SJSA1 (cell line): Measurements from ENCODE around the gene EFL1. TPM values are rescaled to one million over a fixed set of nuclear protein-coding genes. Genes with fewer than 3 reads are reported as not detected.
"Not testable (repeated sequence)": the region's sequence is repeated elsewhere in the genome, so short reads cannot be mapped to it uniquely, and the experiment has no call there.

Source experiments
- DNase-seq, 2 experiments: peaks; one replicate each; pipeline ENCODE4 v3.0.0-alpha.2; 2015 to 2020; ENCODE audit warnings: low spot score in 2 of 2, low read depth in 1 of 2
- H3K27ac ChIP-seq: fragments of 250-450 bp; sonication (Bioruptor Pico); 2 replicates; pipeline ENCODE4 v1.5.1; 2020; ENCODE audit warnings: mild to moderate bottlenecking, moderate library complexity
- H3K27me3 ChIP-seq: fragments of 250-450 bp; sonication (Bioruptor Pico); replicated peaks from 2 replicates; pipeline ENCODE4 v1.5.1; 2020; ENCODE audit warnings: mild to moderate bottlenecking, moderate library complexity
- H3K36me3 ChIP-seq: fragments of 250-450 bp; sonication (Bioruptor Pico); 2 replicates; pipeline ENCODE4 v1.5.1; 2020; ENCODE audit warnings: mild to moderate bottlenecking
- H3K4me1 ChIP-seq: fragments of 250-450 bp; sonication (Bioruptor Pico); replicated peaks from 2 replicates; pipeline ENCODE4 v1.6.1; 2021; ENCODE audit warnings: mild to moderate bottlenecking
- H3K4me3 ChIP-seq: fragments of 250-450 bp; sonication (Bioruptor Pico); 2 replicates; pipeline ENCODE4 v1.5.1; 2020; ENCODE audit warnings: mild to moderate bottlenecking
- H3K9me3 ChIP-seq: fragments of 250-450 bp; sonication (Bioruptor Pico); replicated peaks from 2 replicates; pipeline ENCODE4 v1.5.1; 2020; ENCODE audit warnings: mild to moderate bottlenecking
- total RNA-seq: library from RNA; depleted of rRNA; stranded (reverse); fragments of >200 nt; shearing (Covaris generic); gene quantifications from 2 replicates; pipeline ENCODE4 v1.2.3, GENCODE V29; 2014

The EFL1 gene
- total RNA-seq, 1 experiment from 2014 or later: 15.1 TPM

GRCh38 chr15:82210066-82210597 lies 52.4 kb downstream of the EFL1 start:
- not testable (repeated sequence) for H3K27me3 ChIP-seq, H3K36me3 ChIP-seq, H3K4me1 ChIP-seq, H3K9me3 ChIP-seq, H3K4me3 ChIP-seq, H3K27ac ChIP-seq
- DNase-seq: peak in 1 of 2 experiments; percentile 10

DNA sequence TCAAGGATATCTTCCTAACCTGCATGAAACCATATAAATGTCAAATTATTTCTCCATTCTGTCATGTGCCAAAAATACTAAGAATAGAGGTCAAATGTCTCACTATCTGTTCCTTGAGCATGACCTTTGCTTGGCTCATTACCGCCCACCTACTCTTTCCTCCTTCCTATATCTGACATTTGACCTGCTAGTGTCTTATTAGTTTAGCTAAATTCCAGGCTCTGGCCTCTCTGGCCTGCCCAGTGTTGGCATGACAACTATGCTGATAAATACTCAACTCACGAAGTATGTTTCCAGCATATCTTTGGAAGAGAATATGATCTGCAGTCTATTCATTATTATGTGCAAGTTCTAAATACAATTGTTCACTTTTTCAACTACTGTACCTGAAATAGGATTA lies 58.0 kb downstream of the EFL1 start:
- H3K36me3 ChIP-seq, H3K4me1 ChIP-seq, DNase-seq, H3K27ac ChIP-seq, H3K4me3 ChIP-seq, H3K27me3 ChIP-seq, H3K9me3 ChIP-seq: not testable (repeated sequence)

GRCh38 chr15:82197733-82198594 lies 64.6 kb downstream of the EFL1 start:
- no peak overlapping the region for H3K27ac ChIP-seq
- no peaks in the 10 kb centered on the region for H3K4me1 ChIP-seq
- peak; percentile 66 to 71 for DNase-seq
- 0 out of 2 replicates have a peak, but pooled peaks cover 3% of the 10 kb centered on the region for H3K36me3 ChIP-seq
- H3K4me3 ChIP-seq: no peak overlapping the region
- no peaks in the 10 kb centered on the region for H3K27me3 ChIP-seq
- no peaks in the 10 kb centered on the region for H3K9me3 ChIP-seq

DNA sequence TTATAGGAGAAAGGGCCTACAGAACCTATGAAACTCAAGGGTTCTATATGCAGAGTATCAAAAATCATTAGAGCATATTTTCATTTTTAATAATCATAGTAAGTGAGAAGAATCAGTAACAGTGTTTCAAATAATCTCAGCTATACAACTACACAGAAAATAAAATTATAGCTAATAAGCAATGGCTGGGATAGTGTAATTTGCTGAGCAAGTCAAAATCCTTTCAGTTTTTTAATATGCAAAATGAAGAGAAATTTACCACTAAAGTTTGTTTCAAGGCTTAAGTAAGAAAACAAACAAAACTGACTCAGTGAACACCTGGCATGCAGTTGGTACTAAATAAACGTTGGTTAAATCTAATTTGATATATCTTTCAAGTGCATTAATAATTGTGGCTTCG lies 66.2 kb downstream of the EFL1 start:
- 0 out of 2 replicates have a peak, but pooled peaks cover 3% of the 10 kb centered on the region for H3K36me3 ChIP-seq
- peaks cover 7% of the 10 kb centered on the region for H3K4me1 ChIP-seq
- no peak overlapping the region for H3K27ac ChIP-seq
- H3K4me3 ChIP-seq: no peak overlapping the region
- H3K27me3 ChIP-seq: no peaks in the 10 kb centered on the region
- no peak for DNase-seq
- no peaks in the 10 kb centered on the region for H3K9me3 ChIP-seq

GRCh38 chr15:82195818-82196217 lies 66.7 kb downstream of the EFL1 start:
- not testable (repeated sequence) for H3K4me3 ChIP-seq, H3K4me1 ChIP-seq, H3K36me3 ChIP-seq, DNase-seq, H3K27ac ChIP-seq, H3K27me3 ChIP-seq, H3K9me3 ChIP-seq

DNA sequence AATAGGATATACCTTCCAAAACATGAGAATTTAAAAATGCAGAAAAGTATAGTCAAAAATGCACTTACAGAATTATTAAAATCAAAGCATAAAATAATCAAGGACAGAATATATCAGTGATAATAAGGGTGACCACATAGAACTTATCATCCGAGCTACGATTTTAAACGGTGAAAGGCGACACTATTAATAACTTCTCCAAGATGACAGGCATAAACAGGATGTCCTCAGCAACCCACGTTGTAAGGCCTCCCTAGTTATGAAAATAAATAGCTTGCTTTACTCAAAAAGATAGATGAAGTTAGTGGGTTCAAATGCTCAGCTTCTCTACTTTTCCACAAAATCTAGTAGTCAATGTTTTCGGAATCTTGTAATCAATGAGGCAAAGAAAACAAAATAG lies 68.0 kb downstream of the EFL1 start:
- not testable (repeated sequence) for H3K27ac ChIP-seq, H3K36me3 ChIP-seq, H3K9me3 ChIP-seq, H3K4me3 ChIP-seq, H3K27me3 ChIP-seq, DNase-seq, H3K4me1 ChIP-seq

- H3K9me3 ChIP-seq, H3K36me3 ChIP-seq, H3K27ac ChIP-seq, H3K27me3 ChIP-seq, DNase-seq, H3K4me1 ChIP-seq, H3K4me3 ChIP-seq: not testable (repeated sequence)
Observed at GRCh38 chr15:82193435-82193834, 69.1 kb downstream of the EFL1 start.

- not testable (repeated sequence) for H3K27me3 ChIP-seq, H3K36me3 ChIP-seq, DNase-seq, H3K4me1 ChIP-seq, H3K9me3 ChIP-seq, H3K27ac ChIP-seq, H3K4me3 ChIP-seq
Observed at GRCh38 chr15:82192394-82192793, 70.1 kb downstream of the EFL1 start.

- Histone ChIP-seq H3K4me3 (no peak overlapping the region), H3K36me3 (no peaks in the 10 kb centered on the region), H3K4me1 (peaks cover 5% of the 10 kb centered on the region), H3K27ac (no peak overlapping the region), H3K9me3 (no peaks in the 10 kb centered on the region), H3K27me3 (no peaks in the 10 kb centered on the region)
- DNase-seq: no peak
Observed at GRCh38 chr15:82186719-82187406, 75.7 kb downstream of the EFL1 start.

- H3K27ac ChIP-seq: no peak overlapping the region
Observed at GRCh38 chr15:82186161-82186560, 76.4 kb downstream of the EFL1 start.

DNA sequence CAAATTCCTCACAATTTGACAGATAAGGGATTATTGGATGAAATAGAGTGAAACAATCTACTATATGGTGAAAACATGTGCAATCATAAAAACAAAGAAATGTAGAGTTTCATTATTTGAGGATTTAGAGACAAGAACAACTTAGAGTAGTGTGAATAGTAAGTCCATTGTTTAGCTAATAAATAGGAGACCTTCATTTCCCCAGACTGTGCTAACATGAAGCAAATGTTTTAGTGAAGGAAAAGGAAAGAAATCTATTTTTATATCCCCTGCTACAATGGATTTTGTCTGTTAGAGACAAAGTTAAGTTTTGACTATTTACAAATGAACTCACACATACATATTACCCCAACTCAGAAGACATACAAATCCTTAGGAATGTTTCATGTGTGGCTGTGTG lies 77.8 kb downstream of the EFL1 start:
- no peak overlapping the region for H3K4me3 ChIP-seq
- no peak overlapping the region for H3K27ac ChIP-seq
- H3K4me1 ChIP-seq: no peaks in the 10 kb centered on the region
- H3K36me3 ChIP-seq: no peaks in the 10 kb centered on the region
- H3K9me3 ChIP-seq: no peaks in the 10 kb centered on the region
- no peak for DNase-seq
- H3K27me3 ChIP-seq: no peaks in the 10 kb centered on the region

More at GRCh38 chr15:82186161-82186560, 76.4 kb downstream of the EFL1 start:
- H3K4me1 ChIP-seq: no peaks in the 10 kb centered on the region
- H3K27me3 ChIP-seq: no peaks in the 10 kb centered on the region
- H3K4me3 ChIP-seq: no peak overlapping the region
- DNase-seq: no peak
- H3K9me3 ChIP-seq: no peaks in the 10 kb centered on the region
- H3K36me3 ChIP-seq: no peaks in the 10 kb centered on the region

DNA sequence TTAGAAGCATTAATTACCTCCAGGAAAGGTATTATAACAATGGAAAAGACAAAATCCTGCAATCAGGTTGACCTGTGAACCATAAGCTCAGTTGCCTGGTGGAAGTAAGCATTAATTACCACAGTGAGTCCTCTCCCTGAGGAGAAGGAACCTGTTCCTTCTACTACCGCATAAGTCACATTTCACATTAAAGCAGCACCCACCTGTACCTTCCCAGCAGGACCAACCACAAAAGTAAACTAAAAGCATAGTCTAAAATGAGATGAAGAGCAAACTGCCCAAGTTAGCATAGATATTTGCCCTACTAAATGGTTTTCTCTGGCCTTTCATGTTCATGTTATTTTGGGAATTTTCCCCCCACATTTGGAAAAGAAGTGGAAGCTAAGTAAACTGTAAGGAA lies 78.2 kb downstream of the EFL1 start:
- Histone ChIP-seq H3K27ac (no peak overlapping the region), H3K36me3 (no peaks in the 10 kb centered on the region), H3K4me3 (no peak overlapping the region), H3K9me3 (no peaks in the 10 kb centered on the region), H3K27me3 (no peaks in the 10 kb centered on the region), H3K4me1 (no peaks in the 10 kb centered on the region)
- no peak for DNase-seq

DNA sequence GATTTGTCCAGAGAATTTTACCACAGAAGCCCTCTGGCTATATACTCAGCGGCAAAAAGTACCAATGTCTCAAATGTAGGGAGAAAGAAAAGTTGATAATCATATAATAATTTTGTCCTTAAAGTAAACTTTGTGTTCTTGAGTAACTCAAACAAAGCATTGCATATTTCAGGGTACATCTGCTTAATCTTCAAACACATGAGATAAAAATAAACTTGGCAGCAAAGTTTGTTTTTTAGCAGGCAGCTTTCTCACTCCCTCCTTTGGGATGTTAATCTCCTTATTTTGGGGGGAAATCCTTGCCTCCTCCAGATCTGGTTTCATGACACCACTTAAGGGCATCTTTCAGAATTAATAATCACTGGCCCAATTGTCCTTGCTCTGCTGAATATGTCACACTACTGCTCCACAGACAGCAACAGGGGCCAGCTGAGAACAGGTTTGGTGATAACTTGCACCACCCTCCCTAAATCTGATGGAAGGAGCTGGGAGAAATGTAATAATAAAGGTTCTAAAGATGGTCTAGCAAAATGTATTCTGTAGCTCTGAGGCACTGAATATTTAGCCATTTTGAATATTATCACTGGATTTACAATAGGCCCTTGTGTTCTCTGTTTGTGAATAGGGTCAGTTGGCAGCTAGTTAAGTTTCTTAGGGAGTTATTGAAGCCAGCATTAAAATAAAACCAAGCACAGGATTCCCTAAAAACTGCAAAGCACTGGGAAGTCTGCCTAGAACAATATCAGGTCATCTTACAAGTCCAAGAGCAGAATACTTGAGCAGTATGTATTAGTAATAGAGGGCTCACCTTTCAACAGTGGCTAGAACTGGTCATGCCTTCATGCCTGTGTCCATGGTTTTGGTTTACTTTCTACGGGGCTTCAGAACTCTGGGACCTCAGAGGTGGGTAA lies 79.2 kb downstream of the EFL1 start:
- DNase-seq: no peak
- Histone ChIP-seq H3K36me3 (no peaks in the 10 kb centered on the region), H3K27ac (no peak overlapping the region), H3K4me1 (peaks cover 3% of the 10 kb centered on the region), H3K9me3 (no peaks in the 10 kb centered on the region), H3K4me3 (no peak overlapping the region), H3K27me3 (no peaks in the 10 kb centered on the region)
